SU-DHL-6 (cell line): ENCODE data around the gene OSBPL9.

Source experiments
- EZH2phosphoT487 ChIP-seq: fragments of 200-600 bp; sonication (generic), shearing (Covaris generic); conservative IDR thresholded peaks from 2 replicates; pipeline ENCODE4 v1.6.1; 2018; ENCODE audit warnings: mild to moderate bottlenecking, antibody characterized with exemption, low read length, moderate library complexity, mixed read lengths
- TF ChIP-seq, protein P1 (sequence below): fragments of 200-600 bp; sonication (generic); IDR thresholded peaks from one replicate; pipeline ENCODE4 v1.5.1; 2017; ENCODE audit warnings: antibody characterized with exemption, mild to moderate bottlenecking, low read length, moderate library complexity; ENCODE audit not compliant: insufficient read depth, poor library complexity, severe bottlenecking

DNA sequence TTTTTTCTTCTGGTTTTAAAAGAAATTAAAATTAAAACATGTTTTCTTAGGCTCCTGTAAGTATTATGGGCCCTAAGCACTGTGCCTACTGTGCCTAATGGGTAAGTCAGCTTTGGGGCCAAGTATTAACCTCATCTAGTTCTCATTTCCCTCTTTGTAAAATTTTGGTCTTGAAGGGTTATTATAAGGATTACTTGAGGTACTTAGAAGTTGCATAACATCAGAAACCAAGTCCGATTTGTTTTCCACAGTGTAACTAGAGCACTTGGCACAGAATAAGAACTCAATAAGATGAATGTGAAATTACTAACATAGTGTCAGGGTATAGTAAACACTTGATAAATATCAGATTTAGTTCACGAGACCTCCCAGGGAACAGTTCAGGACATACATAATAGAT is 16.4 kb upstream of the OSBPL9 start:
- TF ChIP-seq, protein P1, sequence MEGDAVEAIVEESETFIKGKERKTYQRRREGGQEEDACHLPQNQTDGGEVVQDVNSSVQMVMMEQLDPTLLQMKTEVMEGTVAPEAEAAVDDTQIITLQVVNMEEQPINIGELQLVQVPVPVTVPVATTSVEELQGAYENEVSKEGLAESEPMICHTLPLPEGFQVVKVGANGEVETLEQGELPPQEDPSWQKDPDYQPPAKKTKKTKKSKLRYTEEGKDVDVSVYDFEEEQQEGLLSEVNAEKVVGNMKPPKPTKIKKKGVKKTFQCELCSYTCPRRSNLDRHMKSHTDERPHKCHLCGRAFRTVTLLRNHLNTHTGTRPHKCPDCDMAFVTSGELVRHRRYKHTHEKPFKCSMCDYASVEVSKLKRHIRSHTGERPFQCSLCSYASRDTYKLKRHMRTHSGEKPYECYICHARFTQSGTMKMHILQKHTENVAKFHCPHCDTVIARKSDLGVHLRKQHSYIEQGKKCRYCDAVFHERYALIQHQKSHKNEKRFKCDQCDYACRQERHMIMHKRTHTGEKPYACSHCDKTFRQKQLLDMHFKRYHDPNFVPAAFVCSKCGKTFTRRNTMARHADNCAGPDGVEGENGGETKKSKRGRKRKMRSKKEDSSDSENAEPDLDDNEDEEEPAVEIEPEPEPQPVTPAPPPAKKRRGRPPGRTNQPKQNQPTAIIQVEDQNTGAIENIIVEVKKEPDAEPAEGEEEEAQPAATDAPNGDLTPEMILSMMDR, result no peak
- no peak for TF ChIP-seq EZH2phosphoT487
